Breast epithelium (tissue), 3 donors: ENCODE results near the gene PRKACG.

Experiments
- POLR2A ChIP-seq: fragments of 450-650 bp; IDR thresholded peaks from one replicate; pipeline ENCODE4 v1.6.1; 2016; ENCODE audit warnings: antibody characterized with exemption, mild to moderate bottlenecking, moderate library complexity
- TF ChIP-seq, protein P1 (sequence below), 3 donors: fragments of 450-650 bp; IDR thresholded peaks; one replicate each; pipeline ENCODE4 v1.5.1; 2016 to 2017; ENCODE audit warnings: antibody characterized with exemption in 3 of 3, mild to moderate bottlenecking in 3 of 3, moderate library complexity in 3 of 3

DNA sequence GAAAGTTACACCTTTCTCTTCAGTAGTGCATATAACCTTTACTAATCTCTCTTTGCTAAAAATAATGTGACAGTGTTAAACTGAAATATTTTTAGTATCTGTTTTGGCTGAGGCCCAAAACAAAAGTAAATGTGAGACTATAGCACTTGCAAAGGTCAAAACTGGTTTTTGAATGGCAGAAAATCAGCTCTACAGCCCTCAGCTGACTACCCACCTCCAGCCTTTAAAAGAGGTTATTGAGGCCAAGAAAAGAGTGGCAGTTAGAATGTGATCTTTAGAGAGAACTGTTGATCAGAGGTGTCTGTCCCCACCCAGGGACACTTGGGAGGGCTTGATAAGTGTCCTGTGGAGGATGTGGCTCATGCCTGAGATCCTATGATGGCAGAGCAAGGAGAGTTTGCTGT lies 30.9 kb downstream of the PRKACG start:
- no peak for TF ChIP-seq POLR2A
- TF ChIP-seq, protein P1, sequence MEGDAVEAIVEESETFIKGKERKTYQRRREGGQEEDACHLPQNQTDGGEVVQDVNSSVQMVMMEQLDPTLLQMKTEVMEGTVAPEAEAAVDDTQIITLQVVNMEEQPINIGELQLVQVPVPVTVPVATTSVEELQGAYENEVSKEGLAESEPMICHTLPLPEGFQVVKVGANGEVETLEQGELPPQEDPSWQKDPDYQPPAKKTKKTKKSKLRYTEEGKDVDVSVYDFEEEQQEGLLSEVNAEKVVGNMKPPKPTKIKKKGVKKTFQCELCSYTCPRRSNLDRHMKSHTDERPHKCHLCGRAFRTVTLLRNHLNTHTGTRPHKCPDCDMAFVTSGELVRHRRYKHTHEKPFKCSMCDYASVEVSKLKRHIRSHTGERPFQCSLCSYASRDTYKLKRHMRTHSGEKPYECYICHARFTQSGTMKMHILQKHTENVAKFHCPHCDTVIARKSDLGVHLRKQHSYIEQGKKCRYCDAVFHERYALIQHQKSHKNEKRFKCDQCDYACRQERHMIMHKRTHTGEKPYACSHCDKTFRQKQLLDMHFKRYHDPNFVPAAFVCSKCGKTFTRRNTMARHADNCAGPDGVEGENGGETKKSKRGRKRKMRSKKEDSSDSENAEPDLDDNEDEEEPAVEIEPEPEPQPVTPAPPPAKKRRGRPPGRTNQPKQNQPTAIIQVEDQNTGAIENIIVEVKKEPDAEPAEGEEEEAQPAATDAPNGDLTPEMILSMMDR (IDR thresholded peaks at IDR 0.05): no peak
